GM13977 (cell line): Measurements from ENCODE around the gene LACTB.

Experiments used
- DNase-seq: peaks from one replicate; pipeline ENCODE4 v3.0.0; 2012; ENCODE audit warnings: low spot score
- CTCF ChIP-seq: IDR thresholded peaks from 2 replicates; pipeline ENCODE4 v1.5.1; 2012; ENCODE audit warnings: mild to moderate bottlenecking, control low read depth; ENCODE audit not compliant: insufficient read depth; ENCODE audit errors: extremely low read depth, missing control alignments
- in situ Hi-C: fragments of 300-500 bp; cut with MboI; formaldehyde crosslinking; loops from one replicate; pipeline ENCODE4 v1.12.0; 2022; ENCODE audit warnings: low sequenced_read_pairs, low pct_unique_long_range_greater_than_20kb, mixed read lengths, inconsistent platforms; ENCODE audit not compliant: unreplicated experiment

Gene LACTB

GRCh38 chr15:63083044-63083443 is 38.6 kb upstream of the LACTB start:
- TF ChIP-seq CTCF: no peak
- in situ Hi-C loops: no loop called here
- DNase-seq: no peak

GRCh38 chr15:63083541-63083940 is 38.1 kb upstream of the LACTB start:
- no peak for DNase-seq
- no peak for TF ChIP-seq CTCF
- in situ Hi-C loops: no loop called here

DNA sequence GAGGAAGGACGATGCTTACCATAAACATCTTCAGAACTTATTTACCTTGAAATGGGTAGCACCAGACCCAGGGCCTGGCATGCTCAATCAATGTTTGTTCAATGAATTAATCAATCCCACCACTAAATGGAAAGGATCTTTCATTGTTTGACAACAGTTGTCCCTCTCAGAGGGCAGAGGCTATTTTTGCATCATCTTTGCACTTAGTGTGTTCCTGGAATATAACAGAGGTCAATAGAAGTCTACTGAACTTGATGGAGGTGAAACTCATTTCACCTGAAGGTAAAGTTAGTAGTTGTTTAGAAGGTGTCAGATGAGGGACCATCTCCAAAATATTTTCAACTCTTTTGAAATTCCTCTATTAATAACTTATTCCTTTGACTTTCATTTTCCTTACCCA is 36.9 kb upstream of the LACTB start:
- no peak for DNase-seq
- in situ Hi-C loops: no loop called here
- no peak for TF ChIP-seq CTCF

GRCh38 chr15:63085289-63085688 is 36.4 kb upstream of the LACTB start:
- in situ Hi-C loops: no loop called here
- no peak for TF ChIP-seq CTCF
- no peak for DNase-seq

DNA sequence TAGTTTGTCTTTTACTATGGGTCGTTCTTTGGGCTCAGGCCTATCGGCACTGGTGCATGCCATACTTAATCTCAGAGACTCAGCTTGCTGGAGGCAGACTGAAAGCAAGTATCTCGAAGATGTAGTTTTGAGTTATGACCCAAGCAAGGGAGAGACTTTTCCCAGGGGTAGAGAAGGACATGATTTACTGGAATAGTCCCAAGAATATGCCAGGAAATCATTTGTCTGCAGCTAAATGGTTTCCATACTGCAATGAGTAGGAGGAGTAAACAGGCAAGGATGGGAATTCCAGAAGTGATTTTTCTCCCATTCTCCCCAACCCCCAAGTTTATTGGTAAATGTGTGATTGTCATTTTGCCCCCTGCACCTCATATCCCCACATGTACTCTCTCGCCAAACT is 35.4 kb upstream of the LACTB start:
- in situ Hi-C loops: no loop called here
- no peak for DNase-seq
- TF ChIP-seq CTCF: no peak

GRCh38 chr15:63086947-63087346 is 34.7 kb upstream of the LACTB start:
- in situ Hi-C loops: no loop called here
- DNase-seq: no peak
- TF ChIP-seq CTCF: no peak
